GM12891 (cell line): ENCODE results near the gene DDAH2.

Experiments used
- PAX5 ChIP-seq: IDR thresholded peaks from 2 replicates; pipeline ENCODE4 v1.6.1; 2011; ENCODE audit warnings: low read length, moderate library complexity, mild to moderate bottlenecking; ENCODE audit not compliant: insufficient read depth, severe bottlenecking
- POLR2A ChIP-seq: IDR thresholded peaks from 2 replicates; pipeline ENCODE4 v1.6.1; 2011; ENCODE audit warnings: low read depth, low read length, control low read depth
- POLR2AphosphoS5 ChIP-seq: IDR thresholded peaks from 2 replicates; pipeline ENCODE4 v1.6.1; 2011; ENCODE audit warnings: low read depth, low read length, control low read depth
- POU2F2 ChIP-seq: IDR thresholded peaks from 2 replicates; pipeline ENCODE4 v1.6.1; 2011; ENCODE audit warnings: low read depth, mild to moderate bottlenecking, control low read depth, low read length, moderate library complexity
- SPI1 ChIP-seq: IDR thresholded peaks from 2 replicates; pipeline ENCODE4 v1.6.1; 2011; ENCODE audit warnings: low read depth, low read length, control low read depth
- TAF1 ChIP-seq: IDR thresholded peaks from 2 replicates; pipeline ENCODE4 v1.6.1; 2011; ENCODE audit warnings: low read depth, low read length, control low read depth

DNA sequence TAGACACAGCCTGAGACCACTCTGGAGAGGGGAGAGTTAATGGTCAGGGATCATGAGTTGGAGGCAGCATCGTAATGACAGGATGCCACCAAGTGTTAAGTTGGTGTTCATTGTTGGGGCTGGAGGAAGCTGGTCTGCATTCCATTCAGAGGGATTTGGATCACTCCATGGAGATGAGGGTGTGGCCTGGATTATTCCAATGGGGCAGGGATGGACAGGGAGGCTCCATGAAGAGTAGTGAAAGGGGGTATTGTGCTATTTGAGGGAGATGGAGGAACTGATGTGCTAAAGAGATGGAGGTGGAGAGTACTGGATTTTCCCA lies 34.5 kb upstream of the DDAH2 start:
- TF ChIP-seq POLR2A: no peak
- TF ChIP-seq POLR2AphosphoS5: no peak
- no peak for TF ChIP-seq TAF1
- TF ChIP-seq SPI1: no peak
- TF ChIP-seq PAX5: no peak
- TF ChIP-seq POU2F2: no peak
